HG03354 (cell line): ENCODE results near the gene ZNF611.
"Not testable (repeated sequence)": the region's sequence is repeated elsewhere in the genome, so short reads cannot be mapped to it uniquely, and the experiment has no call there.

Experiments
- ATAC-seq: cut with Tn5 transposase; IDR thresholded peaks from one replicate; pipeline ENCODE4 v1.9.1; 2021; ENCODE audit warnings: mild to moderate bottlenecking; ENCODE audit not compliant: unreplicated experiment, poor library complexity, severe bottlenecking

The ZNF611 gene

GRCh38 chr19:52734893-52735661 is at the start of gene ZNF611:
TSS of gene ZNF611 (minus strand) at chr19:52735044. CDS start at chr19:52715894, 19,150 bp downstream.
- peak; percentile 95 for ATAC-seq

- ATAC-seq = not testable (repeated sequence)
These were observed 48.0 kb upstream of the ZNF611 start for GRCh38 chr19:52782864-52783263.

GRCh38 chr19:52778811-52779210 is 44.0 kb upstream of the ZNF611 start:
- no peak for ATAC-seq

GRCh38 chr19:52756447-52756846 is 21.6 kb upstream of the ZNF611 start:
- ATAC-seq = not testable (repeated sequence)

- no peak for ATAC-seq
These were observed 14.9 kb upstream of the ZNF611 start for GRCh38 chr19:52749780-52750179.

GRCh38 chr19:52748336-52748950 is 13.6 kb upstream of the ZNF611 start:
- no peak for ATAC-seq

GRCh38 chr19:52745919-52746318 is 11.1 kb upstream of the ZNF611 start:
- ATAC-seq = not testable (repeated sequence)

- ATAC-seq = no peak
These were observed 8.2 kb upstream of the ZNF611 start for GRCh38 chr19:52743091-52743490.

- ATAC-seq = no peak
These were observed 7.7 kb upstream of the ZNF611 start for GRCh38 chr19:52742516-52742915.

GRCh38 chr19:52741951-52742485 is 7.2 kb upstream of the ZNF611 start:
- no peak for ATAC-seq

GRCh38 chr19:52741371-52741770 is 6.5 kb upstream of the ZNF611 start:
- not testable (repeated sequence) for ATAC-seq

- ATAC-seq = no peak
These were observed 4.7 kb upstream of the ZNF611 start for GRCh38 chr19:52739576-52739975.

GRCh38 chr19:52735734-52736133 is 890 bp upstream of the ZNF611 start:
- ATAC-seq = no peak

GRCh38 chr19:52734331-52734892 is 432 bp downstream of the ZNF611 start:
- ATAC-seq = peak; percentile 38

- ATAC-seq = not testable (repeated sequence)
These were observed 8.8 kb downstream of the ZNF611 start for GRCh38 chr19:52726051-52726450.

GRCh38 chr19:52725528-52725961 is 9.3 kb downstream of the ZNF611 start:
- ATAC-seq = no peak

GRCh38 chr19:52724701-52725514 is 9.9 kb downstream of the ZNF611 start:
- ATAC-seq = no peak

- ATAC-seq = not testable (repeated sequence)
These were observed 10.8 kb downstream of the ZNF611 start for GRCh38 chr19:52723907-52724598.
